CD4-positive, alpha-beta T cell treated with Interleukin-4 for 4 hours (primary cell): ENCODE results near the gene ATP11A.

Experiments used
- DNase-seq: peaks from one replicate; pipeline ENCODE4 v3.0.0-alpha.2; 2020

Gene ATP11A

GRCh38 chr13:112764028-112764427 lies 74.2 kb downstream of the ATP11A start:
- DNase-seq: no peak

- DNase-seq: no peak
These were observed 75.2 kb downstream of the ATP11A start for GRCh38 chr13:112764864-112765561.

- DNase-seq: no peak
These were observed 75.9 kb downstream of the ATP11A start for GRCh38 chr13:112765731-112766130.

- DNase-seq: no peak
These were observed 76.5 kb downstream of the ATP11A start for GRCh38 chr13:112766336-112766735.

- no peak for DNase-seq
These were observed 78.0 kb downstream of the ATP11A start for GRCh38 chr13:112767506-112768471.

- peak; percentile 9 for DNase-seq
These were observed 79.1 kb downstream of the ATP11A start for GRCh38 chr13:112768795-112769481.

- DNase-seq: no peak
These were observed 79.8 kb downstream of the ATP11A start for GRCh38 chr13:112769615-112770014.

- DNase-seq: no peak
These were observed 80.7 kb downstream of the ATP11A start for GRCh38 chr13:112770504-112770903.

GRCh38 chr13:112771139-112771876 lies 81.5 kb downstream of the ATP11A start:
- no peak for DNase-seq

GRCh38 chr13:112771877-112772538 lies 82.2 kb downstream of the ATP11A start:
- DNase-seq: no peak

- DNase-seq: no peak
These were observed 82.7 kb downstream of the ATP11A start for GRCh38 chr13:112772539-112772909.

- DNase-seq: no peak
These were observed 83.1 kb downstream of the ATP11A start for GRCh38 chr13:112772929-112773328.

GRCh38 chr13:112773601-112774447 lies 84.0 kb downstream of the ATP11A start:
- no peak for DNase-seq

- no peak for DNase-seq
These were observed 84.6 kb downstream of the ATP11A start for GRCh38 chr13:112774448-112774792.

- DNase-seq: no peak
These were observed 85.2 kb downstream of the ATP11A start for GRCh38 chr13:112774829-112775565.

GRCh38 chr13:112775791-112776279 lies 86.0 kb downstream of the ATP11A start:
- DNase-seq: no peak

- no peak for DNase-seq
These were observed 86.5 kb downstream of the ATP11A start for GRCh38 chr13:112776354-112776753.

GRCh38 chr13:112776971-112777370 lies 87.1 kb downstream of the ATP11A start:
- no peak for DNase-seq

- no peak for DNase-seq
These were observed 88.0 kb downstream of the ATP11A start for GRCh38 chr13:112777637-112778406.
